GM13976 (cell line): ENCODE results near the gene INTS11.

ENCODE experiments used
- DNase-seq: peaks from one replicate; pipeline ENCODE4 v3.0.0; 2012; ENCODE audit warnings: low spot score
- CTCF ChIP-seq: IDR thresholded peaks from 2 replicates; pipeline ENCODE4 v1.5.1; 2012; ENCODE audit warnings: borderline replicate concordance, mild to moderate bottlenecking; ENCODE audit not compliant: insufficient read depth; ENCODE audit errors: extremely low read depth, missing control alignments, control extremely low read depth
- in situ Hi-C: fragments of 300-500 bp; cut with MboI; formaldehyde crosslinking; loops from one replicate; pipeline ENCODE4 v1.12.0; 2022; ENCODE audit warnings: low sequenced_read_pairs, mixed read lengths, inconsistent platforms; ENCODE audit not compliant: unreplicated experiment

INTS11 gene

GRCh38 chr1:1280782-1281481 is 43.5 kb downstream of the INTS11 start:
- in situ Hi-C loops: no loop called here
- no peak for TF ChIP-seq CTCF
- no peak for DNase-seq

- no peak for TF ChIP-seq CTCF
- DNase-seq: no peak
- in situ Hi-C loops: no loop called here
These were observed 45.4 kb downstream of the INTS11 start for GRCh38 chr1:1279028-1279427.

GRCh38 chr1:1278620-1279019 is 45.8 kb downstream of the INTS11 start:
- DNase-seq: no peak
- in situ Hi-C loops: no loop called here
- no peak for TF ChIP-seq CTCF

- in situ Hi-C loops: no loop called here
- DNase-seq: no peak
- no peak for TF ChIP-seq CTCF
These were observed 48.6 kb downstream of the INTS11 start for GRCh38 chr1:1275836-1276235.

- in situ Hi-C loops: loop anchor here (25.0 kb wide), 1 partner anchor 388 kb away; no protein-coding TSS in a partner anchor
- TF ChIP-seq CTCF: no peak
These were observed 49.5 kb downstream of the INTS11 start for GRCh38 chr1:1274931-1275431.

GRCh38 chr1:1274299-1274930 is 50.0 kb downstream of the INTS11 start:
- TF ChIP-seq CTCF: no peak
- in situ Hi-C loops: loop anchor here (25.0 kb wide), 1 partner anchor 387 kb away; no protein-coding TSS in a partner anchor
- DNase-seq: no peak

More at GRCh38 chr1:1274931-1275431, 49.5 kb downstream of the INTS11 start:
- no peak for DNase-seq
